Brain microvascular endothelial cell (primary cell): ENCODE results near the gene FAM135A.

ENCODE experiments used
- DNase-seq: peaks from one replicate; pipeline ENCODE4 v3.0.0-alpha.2; 2020
- H3K27ac ChIP-seq: fragments of 250-450 bp; sonication (Bioruptor Pico); 2 replicates; pipeline ENCODE4 v1.5.1; 2020; ENCODE audit warnings: mild to moderate bottlenecking, moderate library complexity
- H3K27me3 ChIP-seq: fragments of 250-450 bp; sonication (Bioruptor Pico); replicated peaks from 2 replicates; pipeline ENCODE4 v1.5.1; 2020; ENCODE audit warnings: mild to moderate bottlenecking
- H3K36me3 ChIP-seq: fragments of 250-450 bp; sonication (Bioruptor Pico); replicated peaks from 2 replicates; pipeline ENCODE4 v1.5.1; 2020; ENCODE audit warnings: mild to moderate bottlenecking
- H3K4me3 ChIP-seq: 2 replicates; pipeline ENCODE4 v1.5.1; 2011; ENCODE audit warnings: low read depth, mild to moderate bottlenecking, control low read depth, low read length, moderate library complexity
- in situ Hi-C: cut with HindIII; loops from 2 replicates; pipeline ENCODE4 v1.10.0; 2017; ENCODE audit warnings: low sequenced_read_pairs, low pct_ligation_motif_present
- TF ChIP-seq, protein P1 (sequence below): IDR thresholded peaks from 2 replicates; pipeline ENCODE4 v1.5.1; 2011; ENCODE audit warnings: low read depth, mild to moderate bottlenecking, moderate library complexity, low read length, control low read depth, inconsistent platforms; ENCODE audit errors: missing control alignments

The FAM135A gene

GRCh38 chr6:70380771-70381416, 32.4 kb upstream of the FAM135A start:
- no peak overlapping the region for H3K27ac ChIP-seq
- no peaks in the 10 kb centered on the region for H3K36me3 ChIP-seq
- DNase-seq, result no peak
- H3K4me3 ChIP-seq, result no peak overlapping the region
- in situ Hi-C loops, result no loop called here
- H3K27me3 ChIP-seq, result no peaks in the 10 kb centered on the region
- TF ChIP-seq, protein P1, sequence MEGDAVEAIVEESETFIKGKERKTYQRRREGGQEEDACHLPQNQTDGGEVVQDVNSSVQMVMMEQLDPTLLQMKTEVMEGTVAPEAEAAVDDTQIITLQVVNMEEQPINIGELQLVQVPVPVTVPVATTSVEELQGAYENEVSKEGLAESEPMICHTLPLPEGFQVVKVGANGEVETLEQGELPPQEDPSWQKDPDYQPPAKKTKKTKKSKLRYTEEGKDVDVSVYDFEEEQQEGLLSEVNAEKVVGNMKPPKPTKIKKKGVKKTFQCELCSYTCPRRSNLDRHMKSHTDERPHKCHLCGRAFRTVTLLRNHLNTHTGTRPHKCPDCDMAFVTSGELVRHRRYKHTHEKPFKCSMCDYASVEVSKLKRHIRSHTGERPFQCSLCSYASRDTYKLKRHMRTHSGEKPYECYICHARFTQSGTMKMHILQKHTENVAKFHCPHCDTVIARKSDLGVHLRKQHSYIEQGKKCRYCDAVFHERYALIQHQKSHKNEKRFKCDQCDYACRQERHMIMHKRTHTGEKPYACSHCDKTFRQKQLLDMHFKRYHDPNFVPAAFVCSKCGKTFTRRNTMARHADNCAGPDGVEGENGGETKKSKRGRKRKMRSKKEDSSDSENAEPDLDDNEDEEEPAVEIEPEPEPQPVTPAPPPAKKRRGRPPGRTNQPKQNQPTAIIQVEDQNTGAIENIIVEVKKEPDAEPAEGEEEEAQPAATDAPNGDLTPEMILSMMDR, result no peak

GRCh38 chr6:70381417-70381782, 31.9 kb upstream of the FAM135A start:
- no peak overlapping the region for H3K4me3 ChIP-seq

GRCh38 chr6:70385901-70386300, 27.4 kb upstream of the FAM135A start:
- Histone ChIP-seq H3K36me3 (no peaks in the 10 kb centered on the region), H3K27me3 (peaks cover 3% of the 10 kb centered on the region), H3K27ac (no peak overlapping the region), H3K4me3 (no peak overlapping the region)
- TF ChIP-seq, protein P1, result no peak
- DNase-seq, result no peak
- in situ Hi-C loops, result no loop called here

More at GRCh38 chr6:70381417-70381782, 31.9 kb upstream of the FAM135A start:
- no peaks in the 10 kb centered on the region for H3K27me3 ChIP-seq
- TF ChIP-seq, protein P1, result no peak
- in situ Hi-C loops, result no loop called here
- no peak overlapping the region for H3K27ac ChIP-seq
- no peak for DNase-seq
- no peaks in the 10 kb centered on the region for H3K36me3 ChIP-seq

DNA sequence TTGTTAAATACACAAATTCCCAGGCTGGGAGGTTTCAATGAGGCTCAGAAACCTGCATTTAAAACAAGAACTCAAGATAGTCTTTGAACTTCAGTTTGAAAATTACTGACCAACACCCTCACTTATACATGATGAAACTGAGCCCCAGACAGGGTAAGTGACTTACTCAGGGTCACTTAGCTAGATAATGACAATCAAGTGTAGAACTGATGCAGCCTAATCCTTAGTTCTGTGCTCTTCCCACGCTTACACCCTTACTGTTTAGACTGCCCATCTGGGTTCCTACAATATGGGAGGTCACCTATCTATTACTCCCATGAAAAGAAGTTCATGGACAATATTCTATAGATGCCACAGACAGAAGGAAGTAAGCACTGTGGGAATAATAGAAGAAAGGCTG, 24.5 kb upstream of the FAM135A start:
- Histone ChIP-seq H3K4me3 (no peak overlapping the region), H3K27me3 (peaks cover 6% of the 10 kb centered on the region), H3K36me3 (no peaks in the 10 kb centered on the region), H3K27ac (no peak overlapping the region)
- DNase-seq, result no peak
- TF ChIP-seq, protein P1, result no peak
- in situ Hi-C loops, result no loop called here

- H3K27me3 ChIP-seq, result peaks cover 6% of the 10 kb centered on the region
- TF ChIP-seq, protein P1, result no peak
- H3K27ac ChIP-seq, result no peak overlapping the region
- DNase-seq, result no peak
- H3K36me3 ChIP-seq, result no peaks in the 10 kb centered on the region
- in situ Hi-C loops, result no loop called here
- H3K4me3 ChIP-seq, result no peak overlapping the region
Measured at GRCh38 chr6:70389261-70389660, 24.0 kb upstream of the FAM135A start.

DNA sequence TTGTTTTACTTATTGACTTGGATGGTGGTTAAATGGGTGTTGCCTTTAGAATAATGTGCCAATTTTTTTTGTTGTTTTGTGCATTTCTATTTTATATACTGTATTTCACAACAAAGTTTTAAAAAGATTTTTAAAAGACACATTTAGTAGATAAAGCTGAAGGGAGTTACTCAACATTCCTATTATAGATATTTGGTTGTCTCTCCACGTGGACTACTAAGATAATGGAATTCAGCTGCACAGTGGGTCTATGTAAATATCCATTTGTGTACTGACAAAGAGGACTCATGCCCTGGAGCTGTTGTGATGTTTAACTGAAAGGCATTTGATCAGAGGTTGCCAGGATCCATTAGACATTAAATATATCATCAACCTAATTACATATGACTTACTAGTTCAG, 23.2 kb upstream of the FAM135A start:
- Histone ChIP-seq H3K36me3 (no peaks in the 10 kb centered on the region), H3K4me3 (no peak overlapping the region), H3K27ac (no peak overlapping the region), H3K27me3 (peaks cover 6% of the 10 kb centered on the region)
- TF ChIP-seq, protein P1, result no peak
- in situ Hi-C loops, result no loop called here
- DNase-seq, result no peak
